OCI-LY7 (cell line): ENCODE results near the gene TMEM181. TPM values are rescaled to one million over a fixed set of nuclear protein-coding genes. Genes with fewer than 3 reads are reported as not detected.

Source experiments
- BruUV-seq: library from RNA; stranded (reverse); fragments of 400-500 nt; replicated peaks from 2 replicates; lab custom pipeline; 2021; lab: Mats Ljungman, UMichigan
- CTCF ChIA-PET: fragments of 300-600 bp; sonication (Branson Sonifier 250); formaldehyde crosslinking; loops from one replicate; lab custom pipeline; 2022; ENCODE audit warnings: antibody characterized with exemption; ENCODE audit not compliant: unreplicated experiment; lab: Charles Lee
- POLR2A ChIA-PET: fragments of 300-600 bp; sonication (Branson Sonifier 250); formaldehyde crosslinking; loops from one replicate; lab custom pipeline; 2022; ENCODE audit warnings: antibody characterized with exemption; lab: Charles Lee
- DNase-seq: peaks from one replicate; pipeline ENCODE4 v3.0.0-alpha.2; 2015; ENCODE audit warnings: low spot score
- H2AFZ ChIP-seq: fragments of 200-600 bp; sonication (generic), shearing (Covaris generic); 2 replicates; pipeline ENCODE4 v1.6.1; 2014; ENCODE audit warnings: mild to moderate bottlenecking, antibody characterized with exemption, low read length, moderate library complexity
- H3K27ac ChIP-seq: fragments of 200-600 bp; sonication (generic); 2 replicates; pipeline ENCODE4 v1.5.1; 2014; ENCODE audit warnings: mixed run types, low read depth, mild to moderate bottlenecking, moderate library complexity, low read length, inconsistent platforms; ENCODE audit not compliant: poor library complexity, severe bottlenecking
- H3K36me3 ChIP-seq: fragments of 200-600 bp; sonication (generic); 2 replicates; pipeline ENCODE4 v1.6.1; 2014; ENCODE audit warnings: mild to moderate bottlenecking, antibody characterized with exemption, low read length, moderate library complexity, mixed read lengths; ENCODE audit not compliant: insufficient read depth
- H3K4me1 ChIP-seq: fragments of 200-600 bp; sonication (generic); 2 replicates; pipeline ENCODE4 v1.5.1; 2014; ENCODE audit warnings: mild to moderate bottlenecking, low read length; ENCODE audit not compliant: insufficient read depth, poor library complexity, severe bottlenecking
- H3K4me2 ChIP-seq: fragments of 200-600 bp; sonication (generic); 2 replicates; pipeline ENCODE4 v1.6.1; 2014; ENCODE audit warnings: mild to moderate bottlenecking, low read length
- H3K4me3 ChIP-seq: fragments of 200-600 bp; sonication (generic); 2 replicates; pipeline ENCODE4 v1.5.1; 2014; ENCODE audit warnings: mild to moderate bottlenecking, low read depth, low read length; ENCODE audit not compliant: poor library complexity, severe bottlenecking
- H3K79me2 ChIP-seq: fragments of 200-600 bp; sonication (generic); 2 replicates; pipeline ENCODE4 v1.6.1; 2016; ENCODE audit warnings: low read depth, mild to moderate bottlenecking, low read length, moderate library complexity, mixed read lengths; ENCODE audit not compliant: insufficient read depth
- H3K9me2 ChIP-seq: fragments of 200-600 bp; sonication (generic); 2 replicates; pipeline ENCODE4 v1.6.1; 2016; ENCODE audit warnings: mild to moderate bottlenecking, low read length, mixed read lengths; ENCODE audit not compliant: insufficient read depth
- H3K9me3 ChIP-seq: fragments of 200-600 bp; sonication (generic); 2 replicates; pipeline ENCODE4 v1.6.1; 2014; ENCODE audit warnings: mild to moderate bottlenecking, mixed run types, low read length, mixed read lengths
- H4K20me1 ChIP-seq: fragments of 200-600 bp; sonication (generic); 2 replicates; pipeline ENCODE4 v1.6.1; 2014; ENCODE audit warnings: mild to moderate bottlenecking, antibody characterized with exemption, low read length, moderate library complexity, mixed read lengths; ENCODE audit not compliant: insufficient read depth
- CTCF ChIP-seq: fragments of 200-600 bp; sonication (generic); conservative IDR thresholded peaks from 2 replicates; pipeline ENCODE4 v1.5.1; 2014; ENCODE audit warnings: mild to moderate bottlenecking, antibody characterized with exemption, low read length, moderate library complexity, mixed read lengths
- EZH2phosphoT487 ChIP-seq: fragments of 200-600 bp; sonication (generic); IDR thresholded peaks from 2 replicates; pipeline ENCODE4 v1.6.1; 2018; ENCODE audit warnings: low read depth, borderline replicate concordance, mild to moderate bottlenecking, mixed run types, antibody characterized with exemption, low read length, moderate library complexity, mixed read lengths
- intact Hi-C: fragments of 100-400 bp; cut with micrococcal nuclease; formaldehyde crosslinking; loops from one replicate; pipeline ENCODE4 v1.10.0; 2022; ENCODE audit not compliant: unreplicated experiment
- total RNA-seq, 2 experiments: library from RNA; depleted of rRNA in 1 of 2; stranded (reverse); fragments of >200 nt in 1 of 2; shearing (Covaris generic) in 1 of 2; gene quantifications; 2 replicates each; pipeline ENCODE4 v1.2.3, GENCODE V29; 2014 to 2022

TMEM181 gene
- total RNA-seq, 2 experiments from 2014 or later: 8.0 to 12.5 TPM

GRCh38 chr6:158619922-158620801, 60.3 kb downstream of the TMEM181 start:
- Histone ChIP-seq H4K20me1 (no peaks in the 10 kb centered on the region), H3K79me2 (no peaks in the 10 kb centered on the region), H2AFZ (no peak overlapping the region), H3K4me2 (no peak overlapping the region), H3K9me2 (no peaks in the 10 kb centered on the region), H3K27ac (no peak overlapping the region), H3K4me1 (no peaks in the 10 kb centered on the region), H3K4me3 (no peak overlapping the region), H3K9me3 (no peaks in the 10 kb centered on the region), H3K36me3 (peaks cover 15% of the 10 kb centered on the region)
- DNase-seq: no peak
- TF ChIP-seq CTCF (no peak), EZH2phosphoT487 (no peak)
- BruUV-seq: no TSS peak
- ChIA-PET POLR2A (no interaction called here), CTCF (no interaction called here)
- intact Hi-C loops: no loop called here

DNA sequence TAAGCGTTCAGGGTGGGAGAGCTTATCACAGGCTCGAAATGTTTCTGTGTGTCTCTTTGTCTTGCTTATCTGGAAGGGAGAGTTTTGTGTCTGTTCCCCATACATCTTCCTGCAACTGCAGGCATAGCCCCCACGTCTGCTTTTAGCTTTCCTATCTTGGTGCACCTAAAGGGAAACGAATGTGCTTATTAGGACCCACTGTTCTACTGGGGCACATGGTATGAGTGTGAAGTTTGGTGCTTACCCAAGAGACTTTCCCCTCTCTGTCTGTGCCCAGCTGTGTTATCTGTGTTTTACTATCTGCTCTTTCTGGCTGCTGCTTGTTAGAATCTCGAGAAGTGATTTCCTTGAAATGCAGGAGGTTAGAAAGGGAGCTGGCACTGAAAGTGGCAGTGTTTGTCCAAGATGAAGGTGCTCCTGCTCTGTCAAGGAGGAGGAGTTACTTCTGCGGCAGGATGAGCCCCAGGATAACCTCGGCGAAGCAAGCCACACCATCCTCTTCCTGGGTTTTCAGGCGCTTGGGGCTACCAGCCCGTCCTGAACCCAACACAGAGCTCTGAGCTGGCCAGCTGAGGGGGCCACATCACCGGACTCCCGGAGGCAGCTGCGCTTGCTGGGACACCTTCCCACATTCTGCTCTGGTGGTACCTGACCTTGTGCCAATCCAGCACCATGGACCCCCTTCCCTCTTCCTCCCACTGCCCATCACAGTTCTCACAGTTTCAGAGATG, 61.2 kb downstream of the TMEM181 start:
- DNase-seq: no peak
- ChIA-PET CTCF (no interaction called here), POLR2A (interaction anchor here (0.6 kb wide), 1 partner anchor 52 kb away, joined by 3 read pairs; no protein-coding TSS in a partner anchor)
- intact Hi-C loops: no loop called here
- no peaks in the 10 kb centered on the region for H3K9me2 ChIP-seq
- H3K4me2 ChIP-seq: no peak overlapping the region
- BruUV-seq: no TSS peak
- H2AFZ ChIP-seq: no peak overlapping the region
- H3K79me2 ChIP-seq: no peaks in the 10 kb centered on the region
- H3K9me3 ChIP-seq: no peaks in the 10 kb centered on the region
- no peaks in the 10 kb centered on the region for H3K4me1 ChIP-seq
- no peak for TF ChIP-seq CTCF
- no peak for TF ChIP-seq EZH2phosphoT487
- peaks cover 18% of the 10 kb centered on the region; the same call in 1 of the 2 replicates for H3K36me3 ChIP-seq
- H3K27ac ChIP-seq: no peak overlapping the region
- H3K4me3 ChIP-seq: no peak overlapping the region
- no peaks in the 10 kb centered on the region for H4K20me1 ChIP-seq
